Heart left ventricle (tissue), 16 donors: ENCODE results near the gene DDX10. TPM values are rescaled to one million over a fixed set of nuclear protein-coding genes. Genes with fewer than 3 reads are reported as not detected.
A peak's percentile ranks its signal among the peaks of the same experiment; 100 is the strongest.

ENCODE experiments used
- ATAC-seq, 4 donors: fragments of 200-7000 bp; cut with Tn5 transposase; one replicate each; pipeline ENCODE4 v1.9.1; 2020 to 2022; ENCODE audit warnings: moderate library complexity in 4 of 4, mild to moderate bottlenecking in 3 of 4, moderate number of reproducible peaks in 1 of 4
- DNase-seq, 5 donors: peaks; one replicate each; pipeline ENCODE4 v3.0.0-alpha.2; 2020
- H3K27ac ChIP-seq, 12 donors: fragments of 200-600 bp; sonication (generic) in 4 of 12; one replicate each; pipeline versions ENCODE4 v1.5.0 to v1.8.0; 2016 to 2022; ENCODE audit warnings: mild to moderate bottlenecking in 2 of 12
- H3K27me3 ChIP-seq, 9 donors: fragments of 200-600 bp; sonication (generic) in 2 of 9; one replicate each; pipeline versions ENCODE4 v1.5.1 to v1.8.0; 2016 to 2022; ENCODE audit warnings: mild to moderate bottlenecking in 3 of 9
- H3K36me3 ChIP-seq, 9 donors: fragments of 200-600 bp; sonication (generic) in 2 of 9; one replicate each; pipeline versions ENCODE4 v1.5.0 to v1.8.0; 2018 to 2022; ENCODE audit warnings: mild to moderate bottlenecking in 2 of 9
- H3K4me1 ChIP-seq, 12 donors: fragments of 200-600 bp; sonication (generic) in 4 of 12; one replicate each; pipeline versions ENCODE4 v1.5.0 to v1.8.0; 2016 to 2022; ENCODE audit warnings: mild to moderate bottlenecking in 3 of 12
- H3K4me3 ChIP-seq, 12 donors: fragments of 200-600 bp; sonication (generic) in 4 of 12; one replicate each; pipeline versions ENCODE4 v1.5.0 to v1.8.0; 2017 to 2022; ENCODE audit warnings: mild to moderate bottlenecking in 9 of 12, moderate library complexity in 4 of 12
- H3K9me3 ChIP-seq, 12 donors: fragments of 200-600 bp; sonication (generic) in 4 of 12; one replicate each; pipeline versions ENCODE4 v1.5.0 to v1.8.0; 2016 to 2022; ENCODE audit warnings: mild to moderate bottlenecking in 1 of 12
- POLR2A ChIP-seq, 2 donors: fragments of 450-650 bp; IDR thresholded peaks; one replicate each; pipeline ENCODE4 v1.6.1; 2017; ENCODE audit warnings: antibody characterized with exemption in 2 of 2, mild to moderate bottlenecking in 2 of 2, moderate library complexity in 2 of 2
- WGBS, 4 donors: extraction: QIAGEN DNeasy Blood & Tissue Kit in 2 of 4; methylation state at CpG; one replicate each; pipeline versions ENCODE4 v1.1.5 to v1.1.7; 2013 to 2018; 5-methylcytosine and 5-hydroxymethylcytosine counted together
- intact Hi-C, 10 donors: fragments of 100-400 bp; cut with DNase I; formaldehyde crosslinking; loops; one replicate each; pipeline versions ENCODE4 v1.11.1 to v1.14.2; 2022
- polyA plus RNA-seq, 2 donors: library from polyadenylated mRNA; stranded (reverse); fragments of 200-250 nt; gene quantifications; one replicate each; pipeline ENCODE4 v1.2.3, GENCODE V29; 2013
- total RNA-seq, 9 donors: library from RNA; depleted of rRNA in 2 of 9; stranded (reverse); fragments of >200 nt in 2 of 9; fragmentation: NEBNext Ultra II Directional in 3 of 9; extraction: Animal tissue kit (Norgen Biotek cat#: 25700) in 3 of 9; gene quantifications; one replicate each; pipeline versions ENCODE4 v1.1.0 to v1.2.4, GENCODE V29; 2016 to 2023
- TF ChIP-seq, protein P1 (sequence below), 12 donors: fragments of 200-600 bp; sonication (generic) in 4 of 12; IDR thresholded peaks; one replicate each; pipeline versions ENCODE4 v1.5.0 to v1.8.0; 2018 to 2022; ENCODE audit warnings: antibody characterized with exemption in 12 of 12, mild to moderate bottlenecking in 5 of 12
- donor health status: ischemic (EF 13 %, LVEDD 7.1; RV severe dilation, severe dysfunction).
- donor health status: healthy with polysubstance abuse.
- donor health status: DM: no; HTN: yes; CAD: no.
- donor health status: DM: no; HTN: no; CAD: no.
- donor health status: ischemic (EF 25% LVEDD 6.9; RV normal size, moderate dysfunction).
- donor health status: ischemic (EF 25% LVEDD 5.7; RV mildly dilated, moderate dysfunction).
- donor health status: healthy.
- donor health status: DM: yes; HTN: yes; CAD: no.
- donor health status: ischemic (EF 35%, LVEDD 5.7; RV mildly dilated, moderate dysfunction).
- donor health status: nonischemic (EF 11% LVEDD 7.7; RV severe dilation, severe dysfunction).
- donor health status: DM: yes; HTN: yes; CAD: no.
- donor health status: PGD.
- donor health status: ischemic (EF 29% LVEDD 5.4; RV normal size, mild dysfunction).
- donor health status: nonischemic (EF 23%, LVEDD 6.1; RV moderate dilation, normal function).

The DDX10 gene
- total and polyA plus RNA-seq, 11 donors: 8.3 to 17.2 (median 12.1) TPM

DNA sequence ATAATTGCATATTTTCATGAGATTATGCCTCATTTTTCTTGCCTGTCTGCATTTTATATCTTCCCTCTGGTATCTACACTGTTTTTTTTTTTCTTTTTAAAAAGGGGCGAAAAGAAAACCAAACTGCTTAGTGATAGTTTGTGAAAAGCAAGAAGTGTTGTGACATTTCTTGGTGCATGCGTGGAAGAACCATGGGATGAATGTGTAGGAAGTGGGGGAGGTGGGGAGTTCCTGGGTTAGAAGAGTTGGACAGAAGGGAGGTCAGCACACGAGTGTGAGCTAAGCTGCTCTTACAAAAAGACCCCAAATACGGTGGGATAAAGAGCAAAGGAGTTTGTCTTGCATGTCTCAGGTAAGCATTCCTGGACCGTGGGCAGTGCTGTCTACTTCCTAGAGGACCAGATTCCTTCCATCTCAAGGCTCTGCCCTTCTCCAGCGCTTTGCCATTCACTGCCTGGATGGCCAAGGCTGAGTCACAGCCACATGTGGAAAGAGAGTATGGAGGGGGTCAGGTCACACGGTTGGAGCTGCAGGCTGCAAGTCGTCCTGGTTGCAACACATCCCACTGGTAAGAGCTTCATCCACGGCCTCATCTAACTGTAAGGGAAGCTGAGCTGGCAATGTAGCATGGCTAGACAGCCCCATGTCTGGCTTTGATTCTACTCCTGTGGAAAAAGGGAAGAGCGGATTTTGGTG, 300.6 kb downstream of the DDX10 start:
- no peak for DNase-seq
- Histone ChIP-seq H3K9me3 (peaks cover 0 to 6% (median 0%) of the 10 kb centered on the region in 12 donors), H3K4me1 (peaks cover 0 to 12% (median 2%) of the 10 kb centered on the region in 12 donors), H3K27ac (no peak overlapping the region), H3K27me3 (no peaks in the 10 kb centered on the region), H3K4me3 (no peak overlapping the region), H3K36me3 (no peaks in the 10 kb centered on the region)
- intact Hi-C loops: loop anchor here in 4 of 10 donors (5.0 to 10.0 kb wide), 4 partner anchors 107 to 339 kb away; no protein-coding TSS in a partner anchor
- TF ChIP-seq POLR2A (IDR thresholded peaks at IDR 0.05): no peak
- TF ChIP-seq, protein P1, sequence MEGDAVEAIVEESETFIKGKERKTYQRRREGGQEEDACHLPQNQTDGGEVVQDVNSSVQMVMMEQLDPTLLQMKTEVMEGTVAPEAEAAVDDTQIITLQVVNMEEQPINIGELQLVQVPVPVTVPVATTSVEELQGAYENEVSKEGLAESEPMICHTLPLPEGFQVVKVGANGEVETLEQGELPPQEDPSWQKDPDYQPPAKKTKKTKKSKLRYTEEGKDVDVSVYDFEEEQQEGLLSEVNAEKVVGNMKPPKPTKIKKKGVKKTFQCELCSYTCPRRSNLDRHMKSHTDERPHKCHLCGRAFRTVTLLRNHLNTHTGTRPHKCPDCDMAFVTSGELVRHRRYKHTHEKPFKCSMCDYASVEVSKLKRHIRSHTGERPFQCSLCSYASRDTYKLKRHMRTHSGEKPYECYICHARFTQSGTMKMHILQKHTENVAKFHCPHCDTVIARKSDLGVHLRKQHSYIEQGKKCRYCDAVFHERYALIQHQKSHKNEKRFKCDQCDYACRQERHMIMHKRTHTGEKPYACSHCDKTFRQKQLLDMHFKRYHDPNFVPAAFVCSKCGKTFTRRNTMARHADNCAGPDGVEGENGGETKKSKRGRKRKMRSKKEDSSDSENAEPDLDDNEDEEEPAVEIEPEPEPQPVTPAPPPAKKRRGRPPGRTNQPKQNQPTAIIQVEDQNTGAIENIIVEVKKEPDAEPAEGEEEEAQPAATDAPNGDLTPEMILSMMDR (IDR thresholded peaks at IDR 0.05): no peak
- ATAC-seq: no peak
- WGBS, 4 donors: 72 to 77% (median 75%) methylated on average over 10 of the region's 10 CpGs

- Histone ChIP-seq H3K4me1 (peaks cover 0 to 12% (median 2%) of the 10 kb centered on the region in 12 donors), H3K36me3 (no peaks in the 10 kb centered on the region), H3K27me3 (no peaks in the 10 kb centered on the region), H3K4me3 (no peak overlapping the region), H3K27ac (peak overlapping the region in 1 of 12 donors; percentile 80), H3K9me3 (peaks cover 0 to 6% (median 0%) of the 10 kb centered on the region in 12 donors)
- 84 to 89% (median 88%) methylated on average over 4 of the region's 4 CpGs for WGBS, 4 donors
- DNase-seq (no peak), ATAC-seq (no peak)
- TF ChIP-seq, protein P1 (IDR thresholded peaks at IDR 0.05): no peak
- no peak for TF ChIP-seq POLR2A (IDR thresholded peaks at IDR 0.05)
- intact Hi-C loops: loop anchor here in 4 of 10 donors (5.0 to 10.0 kb wide), 4 partner anchors 106 to 339 kb away; no protein-coding TSS in a partner anchor
Measured at GRCh38 chr11:108966206-108966605, 301.3 kb downstream of the DDX10 start.

- intact Hi-C loops: loop anchor here in 4 of 10 donors (5.0 to 10.0 kb wide), 4 partner anchors 105 to 338 kb away; no protein-coding TSS in a partner anchor
- peaks cover 0 to 6% (median 0%) of the 10 kb centered on the region in 12 donors for H3K9me3 ChIP-seq
Measured at GRCh38 chr11:108966978-108967377, 302.1 kb downstream of the DDX10 start.

More at GRCh38 chr11:108966978-108967377, 302.1 kb downstream of the DDX10 start:
- Histone ChIP-seq H3K4me3 (no peak overlapping the region), H3K4me1 (peaks cover 0 to 12% (median 2%) of the 10 kb centered on the region in 12 donors), H3K36me3 (no peaks in the 10 kb centered on the region), H3K27me3 (no peaks in the 10 kb centered on the region), H3K27ac (peak overlapping the region in 9 of 12 donors; percentile 34 to 85 (median 66))
- no peak for DNase-seq
- peak; percentile 47 to 65 (median 52) for ATAC-seq
- 21 to 37% (median 28%) methylated on average over 3 of the region's 3 CpGs for WGBS, 4 donors
- TF ChIP-seq, protein P1 (IDR thresholded peaks at IDR 0.05): no peak
- no peak for TF ChIP-seq POLR2A (IDR thresholded peaks at IDR 0.05)
